ENCODE results near the gene EIF4E3. TPM values are rescaled to one million over a fixed set of nuclear protein-coding genes. Genes with fewer than 3 reads are reported as not detected.

The EIF4E3 gene
- polyA plus RNA-seq, 1 donor (not counting 4 experiments of a cell fraction or from before 2014, with no cell fraction given): 2.2 TPM

DNA sequence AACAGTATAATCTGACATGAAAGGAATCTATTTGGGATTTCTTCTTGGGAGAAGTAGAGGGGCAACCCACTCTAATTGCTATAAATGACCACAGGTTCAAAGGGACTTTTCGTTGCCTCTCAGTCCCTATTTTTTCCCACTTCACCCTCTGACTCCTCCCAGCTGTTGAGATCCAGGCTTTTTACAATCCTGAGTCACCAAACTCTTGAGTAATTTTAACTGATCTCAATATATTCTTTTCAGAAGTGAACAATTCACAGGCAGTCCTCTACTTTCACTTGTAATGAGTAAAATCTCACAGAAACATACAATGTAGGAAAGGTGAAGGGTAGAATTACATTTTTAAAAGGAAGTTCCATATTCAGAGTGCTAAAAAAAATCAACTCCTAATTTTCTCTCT lies 44.6 kb downstream of the EIF4E3 start:
- TF ChIP-seq EZH2 (IDR thresholded peaks at IDR 0.05; ENCODE audit: low read length): no peak
- TF ChIP-seq, protein P1, sequence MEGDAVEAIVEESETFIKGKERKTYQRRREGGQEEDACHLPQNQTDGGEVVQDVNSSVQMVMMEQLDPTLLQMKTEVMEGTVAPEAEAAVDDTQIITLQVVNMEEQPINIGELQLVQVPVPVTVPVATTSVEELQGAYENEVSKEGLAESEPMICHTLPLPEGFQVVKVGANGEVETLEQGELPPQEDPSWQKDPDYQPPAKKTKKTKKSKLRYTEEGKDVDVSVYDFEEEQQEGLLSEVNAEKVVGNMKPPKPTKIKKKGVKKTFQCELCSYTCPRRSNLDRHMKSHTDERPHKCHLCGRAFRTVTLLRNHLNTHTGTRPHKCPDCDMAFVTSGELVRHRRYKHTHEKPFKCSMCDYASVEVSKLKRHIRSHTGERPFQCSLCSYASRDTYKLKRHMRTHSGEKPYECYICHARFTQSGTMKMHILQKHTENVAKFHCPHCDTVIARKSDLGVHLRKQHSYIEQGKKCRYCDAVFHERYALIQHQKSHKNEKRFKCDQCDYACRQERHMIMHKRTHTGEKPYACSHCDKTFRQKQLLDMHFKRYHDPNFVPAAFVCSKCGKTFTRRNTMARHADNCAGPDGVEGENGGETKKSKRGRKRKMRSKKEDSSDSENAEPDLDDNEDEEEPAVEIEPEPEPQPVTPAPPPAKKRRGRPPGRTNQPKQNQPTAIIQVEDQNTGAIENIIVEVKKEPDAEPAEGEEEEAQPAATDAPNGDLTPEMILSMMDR (optimal IDR thresholded peaks at IDR 0.05 in 1 of 3, IDR thresholded peaks at IDR 0.05 in 1 of 3, conservative IDR thresholded peaks at IDR 0.05 in 1 of 3; ENCODE audit: extremely low read depth in 1 of 3, insufficient read depth in 2 of 3, low read length in 3 of 3): no peak
- dilution Hi-C loops (cut with MboI; ENCODE audit: extremely low pct_ligation_motif_present, low sequenced_read_pairs): no loop called here
- Histone ChIP-seq H2AFZ (ENCODE audit: control insufficient read depth, low read length) (no peak overlapping the region), H3K27ac (ENCODE audit: control insufficient read depth, insufficient read depth, low read length) (peak overlapping the region; percentile 6), H3K4me3 (ENCODE audit: control insufficient read depth in 2 of 3, extremely low read depth in 1 of 3, insufficient read depth in 2 of 3, low read depth in 1 of 3, low read length in 3 of 3) (no peak overlapping the region), H3K79me2 (ENCODE audit: control insufficient read depth, insufficient read depth, low read length) (no peaks in the 10 kb centered on the region), H4K20me1 (ENCODE audit: control insufficient read depth, extremely low read depth, insufficient read depth, low read length) (no peaks in the 10 kb centered on the region), H3K36me3 (ENCODE audit: control insufficient read depth in 2 of 2, extremely low read depth in 1 of 2, insufficient read depth in 2 of 2, low read length in 2 of 2) (no peaks in the 10 kb centered on the region), H3K27me3 (ENCODE audit: control insufficient read depth, extremely low read depth, insufficient read depth, low read length) (no peaks in the 10 kb centered on the region), H3K9me1 (ENCODE audit: control insufficient read depth, extremely low read depth, insufficient read depth, low read length) (peaks cover 2% of the 10 kb centered on the region), H3K9me3 (ENCODE audit: control insufficient read depth, low read depth, low read length) (no peaks in the 10 kb centered on the region), H3K4me1 (ENCODE audit: control insufficient read depth, extremely low read depth, insufficient read depth, low read length) (peaks cover 35% of the 10 kb centered on the region), H3K4me2 (ENCODE audit: control insufficient read depth, extremely low read depth, insufficient read depth, low read depth, low read length) (peak overlapping the region; percentile 47), H3K9ac (ENCODE audit: control insufficient read depth, extremely low read depth, insufficient read depth, low read length) (no peak overlapping the region)
- no peak for DNase-seq (ENCODE audit: low read depth, low spot score)
- no peak for FAIRE-seq

- no peaks in the 10 kb centered on the region for H3K9me3 ChIP-seq (ENCODE audit: control insufficient read depth, low read depth, low read length)
- no peaks in the 10 kb centered on the region for H3K36me3 ChIP-seq (ENCODE audit: control insufficient read depth in 2 of 2, extremely low read depth in 1 of 2, insufficient read depth in 2 of 2, low read length in 2 of 2)
- H3K4me3 ChIP-seq (ENCODE audit: control insufficient read depth in 2 of 3, extremely low read depth in 1 of 3, insufficient read depth in 2 of 3, low read depth in 1 of 3, low read length in 3 of 3): no peak overlapping the region
- H3K9me1 ChIP-seq (ENCODE audit: control insufficient read depth, extremely low read depth, insufficient read depth, low read length): no peaks in the 10 kb centered on the region
- TF ChIP-seq, protein P1 (optimal IDR thresholded peaks at IDR 0.05 in 1 of 3, IDR thresholded peaks at IDR 0.05 in 1 of 3, conservative IDR thresholded peaks at IDR 0.05 in 1 of 3; ENCODE audit: extremely low read depth in 1 of 3, insufficient read depth in 2 of 3, low read length in 3 of 3): no peak
- no peak for TF ChIP-seq EZH2 (IDR thresholded peaks at IDR 0.05; ENCODE audit: low read length)
- dilution Hi-C loops (cut with MboI; ENCODE audit: extremely low pct_ligation_motif_present, low sequenced_read_pairs): no loop called here
- H3K9ac ChIP-seq (ENCODE audit: control insufficient read depth, extremely low read depth, insufficient read depth, low read length): no peak overlapping the region
- peaks cover 13% of the 10 kb centered on the region for H3K4me1 ChIP-seq (ENCODE audit: control insufficient read depth, extremely low read depth, insufficient read depth, low read length)
- H3K27ac ChIP-seq (ENCODE audit: control insufficient read depth, insufficient read depth, low read length): no peak overlapping the region
- H3K4me2 ChIP-seq (ENCODE audit: control insufficient read depth, extremely low read depth, insufficient read depth, low read depth, low read length): no peak overlapping the region
- no peak for DNase-seq (ENCODE audit: low read depth, low spot score)
- FAIRE-seq: no peak
- H2AFZ ChIP-seq (ENCODE audit: control insufficient read depth, low read length): no peak overlapping the region
- no peaks in the 10 kb centered on the region for H3K79me2 ChIP-seq (ENCODE audit: control insufficient read depth, insufficient read depth, low read length)
- no peaks in the 10 kb centered on the region for H3K27me3 ChIP-seq (ENCODE audit: control insufficient read depth, extremely low read depth, insufficient read depth, low read length)
- no peaks in the 10 kb centered on the region for H4K20me1 ChIP-seq (ENCODE audit: control insufficient read depth, extremely low read depth, insufficient read depth, low read length)
Measured at GRCh38 chr3:71676931-71677330, 48.3 kb downstream of the EIF4E3 start.
